HG02852 (cell line): ENCODE results near the gene C4orf33.
"Not testable (repeated sequence)": the region's sequence is repeated elsewhere in the genome, so short reads cannot be mapped to it uniquely, and the experiment has no call there.

ENCODE experiments used
- ATAC-seq: cut with Tn5 transposase; IDR thresholded peaks from one replicate; pipeline ENCODE4 v1.9.1; 2021; ENCODE audit warnings: mild to moderate bottlenecking, moderate library complexity; ENCODE audit not compliant: unreplicated experiment

Gene C4orf33, protein sequence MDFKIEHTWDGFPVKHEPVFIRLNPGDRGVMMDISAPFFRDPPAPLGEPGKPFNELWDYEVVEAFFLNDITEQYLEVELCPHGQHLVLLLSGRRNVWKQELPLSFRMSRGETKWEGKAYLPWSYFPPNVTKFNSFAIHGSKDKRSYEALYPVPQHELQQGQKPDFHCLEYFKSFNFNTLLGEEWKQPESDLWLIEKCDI

GRCh38 chr4:129095811-129096454 is at the start of gene C4orf33:
Gene C4orf33 (plus strand): TSS chr4:129096152. CDS start chr4:129102611, 6,459 bp downstream.
- ATAC-seq: peak; percentile 43

GRCh38 chr4:129059028-129059427 is 36.9 kb upstream of the C4orf33 start:
- no peak for ATAC-seq

- ATAC-seq: no peak
Measured at GRCh38 chr4:129062580-129062979, 33.4 kb upstream of the C4orf33 start.

GRCh38 chr4:129063640-129064039 is 32.3 kb upstream of the C4orf33 start:
- ATAC-seq: no peak

DNA sequence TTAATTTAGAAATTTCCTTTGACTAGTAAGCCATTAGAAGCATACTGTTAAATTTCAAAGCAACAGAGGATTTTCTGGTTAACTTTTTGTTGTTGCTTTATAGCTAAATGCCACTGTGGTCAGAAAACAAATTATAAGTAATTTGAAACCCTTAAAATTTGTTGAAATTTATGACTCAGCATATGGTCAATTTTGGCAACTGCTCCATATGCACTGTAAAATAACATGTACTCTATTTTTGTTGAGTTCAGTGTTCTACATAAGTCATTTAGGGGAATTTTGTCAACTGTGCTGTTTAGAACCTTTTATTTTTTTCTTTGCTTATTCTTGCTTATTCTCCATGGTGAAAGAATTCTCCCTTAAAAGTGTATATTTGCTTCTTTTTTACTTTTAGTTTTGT is 31.2 kb upstream of the C4orf33 start:
- no peak for ATAC-seq

DNA sequence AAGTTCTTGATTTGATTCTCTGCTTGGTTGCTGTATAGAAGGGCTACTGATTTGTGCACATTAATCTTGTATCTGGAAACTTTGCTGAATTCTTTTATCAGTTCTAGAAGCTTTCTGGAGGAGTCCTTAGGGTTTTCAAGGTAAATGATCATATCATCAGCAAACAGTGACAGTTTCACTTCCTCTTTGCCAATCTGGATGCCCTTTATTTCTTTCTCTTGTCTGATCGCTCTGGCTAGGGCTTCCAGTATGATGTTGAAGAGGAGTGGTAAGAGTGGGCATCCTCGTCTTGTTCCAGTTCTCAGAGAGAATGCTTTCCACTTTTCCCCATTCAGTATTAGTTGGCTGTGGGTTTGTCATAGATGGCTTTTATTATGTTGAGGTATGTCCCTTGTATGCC is 26.4 kb upstream of the C4orf33 start:
- not testable (repeated sequence) for ATAC-seq

GRCh38 chr4:129077326-129077725 is 18.6 kb upstream of the C4orf33 start:
- no peak for ATAC-seq

DNA sequence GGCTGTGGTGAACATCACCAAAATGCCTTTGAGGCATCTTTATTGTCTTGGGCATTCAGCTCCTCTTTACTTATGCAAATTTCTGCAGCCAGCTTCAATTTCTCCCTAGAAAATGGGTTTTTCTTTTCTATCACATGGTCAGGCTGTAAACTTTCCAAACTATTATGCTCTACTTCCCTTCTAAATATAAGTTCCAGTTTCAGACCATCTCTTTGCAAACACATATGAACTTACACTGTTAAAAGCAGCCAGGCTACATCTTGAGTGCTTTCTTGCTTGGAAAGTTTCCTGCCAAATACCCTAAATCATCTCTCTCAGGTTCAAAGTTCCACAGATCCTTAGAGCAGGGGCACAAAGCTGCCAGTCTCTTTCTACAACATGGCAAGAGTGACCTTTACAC is 15.8 kb upstream of the C4orf33 start:
- ATAC-seq: no peak

GRCh38 chr4:129082302-129082701 is 13.7 kb upstream of the C4orf33 start:
- ATAC-seq: no peak

DNA sequence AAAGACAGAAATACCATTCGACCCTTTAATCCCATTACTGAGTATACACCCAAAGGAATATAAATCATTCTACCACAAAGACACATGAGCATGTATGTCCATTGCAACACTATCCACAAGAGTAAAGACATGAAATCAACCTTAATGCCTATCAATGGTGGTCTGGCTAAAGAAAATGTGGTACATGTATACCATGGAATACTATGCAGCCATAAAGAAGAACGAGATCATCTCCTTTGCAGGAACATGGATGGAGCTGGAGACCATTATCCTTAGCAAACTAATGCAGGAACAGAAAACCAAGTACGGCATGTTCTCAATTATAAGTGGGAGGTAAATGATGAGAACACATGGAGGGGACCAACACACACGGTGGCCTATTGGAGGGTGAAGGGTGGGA is 10.5 kb upstream of the C4orf33 start:
- no peak for ATAC-seq

DNA sequence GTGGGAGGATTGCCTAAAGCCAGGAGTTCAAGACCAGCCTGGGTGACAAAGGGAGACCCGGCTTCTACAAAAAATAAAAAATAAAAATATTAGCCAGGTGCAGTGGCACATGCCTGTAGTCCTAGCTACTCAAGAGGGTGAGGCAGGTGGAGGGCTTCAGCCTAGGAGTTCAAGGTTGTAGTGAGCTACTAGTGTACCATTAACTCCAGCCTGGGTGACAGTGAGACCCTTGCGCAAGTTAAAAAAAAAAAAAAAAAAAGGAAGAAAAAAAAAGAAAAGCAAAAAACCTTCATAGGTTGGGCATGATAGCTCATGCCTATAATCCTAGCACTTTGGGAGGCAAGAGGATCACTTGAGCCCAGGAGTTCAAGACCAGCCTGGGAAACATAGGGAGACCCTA is 8.4 kb upstream of the C4orf33 start:
- no peak for ATAC-seq

GRCh38 chr4:129092631-129093190 is 3.2 kb upstream of the C4orf33 start:
- ATAC-seq: no peak

- peak; percentile 92 for ATAC-seq
Measured at GRCh38 chr4:129093191-129093920, 2.6 kb upstream of the C4orf33 start, which contains the start of gene SCLT1. Gene SCLT1 (minus strand): TSS chr4:129093539. CDS start chr4:129093103, 436 bp downstream.

DNA sequence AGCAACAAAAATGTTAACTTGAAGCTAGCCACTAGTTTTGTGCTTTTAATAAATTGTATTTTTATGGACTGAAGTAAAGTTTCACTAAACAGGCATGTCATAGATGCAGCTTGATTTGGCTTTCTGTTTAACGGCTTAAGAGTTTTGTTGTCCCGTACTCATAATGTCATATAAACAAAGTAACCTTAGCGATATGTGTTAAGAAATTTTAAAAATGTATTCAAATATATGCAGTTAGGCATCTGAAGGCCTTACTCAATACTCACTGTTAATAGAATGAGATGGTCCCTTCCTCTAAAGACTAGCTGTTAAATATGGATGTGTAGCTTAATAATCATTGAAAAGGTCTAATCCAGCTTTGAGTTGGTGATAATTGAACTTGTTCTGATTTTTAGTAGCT is 1.6 kb upstream of the C4orf33 start:
- ATAC-seq: no peak

GRCh38 chr4:129098531-129099001 is 2.6 kb downstream of the C4orf33 start:
- no peak for ATAC-seq

- no peak for ATAC-seq
Measured at GRCh38 chr4:129109965-129110824, 14.2 kb downstream of the C4orf33 start.

GRCh38 chr4:129110931-129111330 is 15.0 kb downstream of the C4orf33 start:
- ATAC-seq: no peak

- ATAC-seq: no peak
Measured at GRCh38 chr4:129111919-129112318, 16.0 kb downstream of the C4orf33 start.

DNA sequence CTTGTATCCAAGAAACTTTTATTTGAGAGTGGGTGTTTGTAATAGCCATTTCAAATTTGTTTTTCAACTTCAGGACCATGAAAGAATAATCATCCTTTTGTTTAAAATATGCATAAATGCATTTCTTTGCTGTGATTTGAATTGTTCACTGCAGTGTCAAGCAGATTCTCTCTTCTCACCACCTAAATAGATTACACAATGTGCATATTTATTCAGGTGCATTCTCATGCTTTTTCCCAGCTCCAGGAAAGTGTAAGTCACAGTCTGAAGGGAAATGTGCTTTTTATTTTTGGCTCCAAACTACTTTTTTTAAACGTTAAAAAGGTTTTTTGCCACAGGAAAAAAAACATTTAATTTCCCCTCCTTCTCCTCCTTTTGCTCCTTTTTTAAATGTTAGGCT is 17.5 kb downstream of the C4orf33 start:
- no peak for ATAC-seq

DNA sequence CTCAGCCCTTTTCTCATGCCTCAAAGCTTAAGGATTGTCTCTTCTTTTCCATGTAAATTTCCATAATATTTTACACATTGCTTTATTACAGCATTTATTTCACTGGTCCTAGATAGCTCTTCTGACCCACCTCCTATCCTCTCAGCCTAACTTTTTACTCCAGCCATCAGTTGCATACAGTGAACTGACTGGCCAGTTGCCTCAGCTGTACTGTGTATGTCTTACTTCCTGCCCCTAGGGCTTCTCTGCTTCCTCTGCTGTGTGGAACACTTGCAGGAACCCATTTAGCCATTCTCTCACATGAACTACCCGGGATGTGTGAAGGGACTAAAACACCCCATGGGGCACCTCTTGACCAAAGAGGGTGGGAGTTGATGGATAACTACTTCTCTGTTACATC is 18.0 kb downstream of the C4orf33 start:
- no peak for ATAC-seq

- no peak for ATAC-seq
Measured at GRCh38 chr4:129117705-129118104, 21.8 kb downstream of the C4orf33 start.
